C4-2B (cell line): ENCODE results near the gene VSIG4.
"Not testable (repeated sequence)": the region's sequence is repeated elsewhere in the genome, so short reads cannot be mapped to it uniquely, and the experiment has no call there.

Experiments
- H3K27ac ChIP-seq: fragments of 450-650 bp; 2 replicates; pipeline ENCODE4 v1.5.1; 2017
- ZFX ChIP-seq: fragments of 450-650 bp; IDR thresholded peaks from 2 replicates; pipeline ENCODE4 v1.6.1; 2017
- TF ChIP-seq, protein P1 (sequence below): fragments of 450-650 bp; conservative IDR thresholded peaks from 2 replicates; pipeline ENCODE4 v1.5.1; 2017; ENCODE audit warnings: mild to moderate bottlenecking

VSIG4 gene

DNA sequence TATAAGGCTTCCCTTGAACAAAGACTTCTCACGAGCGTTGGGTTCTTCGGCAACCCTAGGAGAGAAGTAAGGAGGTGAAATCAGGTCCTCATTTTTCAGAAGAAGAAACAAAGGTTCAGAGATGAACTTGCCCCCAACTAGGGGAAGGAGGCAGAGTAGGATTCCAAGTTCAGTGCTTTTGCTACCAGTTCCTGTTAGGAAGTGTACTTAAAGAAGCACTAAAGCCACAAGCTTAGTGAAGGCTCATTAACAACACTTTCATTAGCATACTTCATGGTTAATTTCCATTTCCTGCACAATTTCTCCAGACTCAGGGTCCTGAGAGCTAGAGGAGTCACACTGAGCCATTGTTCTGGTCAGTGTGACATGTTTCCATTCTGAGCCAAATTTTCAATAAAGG, 52.1 kb downstream of the VSIG4 start:
- no peak overlapping the region for H3K27ac ChIP-seq
- TF ChIP-seq, protein P1, sequence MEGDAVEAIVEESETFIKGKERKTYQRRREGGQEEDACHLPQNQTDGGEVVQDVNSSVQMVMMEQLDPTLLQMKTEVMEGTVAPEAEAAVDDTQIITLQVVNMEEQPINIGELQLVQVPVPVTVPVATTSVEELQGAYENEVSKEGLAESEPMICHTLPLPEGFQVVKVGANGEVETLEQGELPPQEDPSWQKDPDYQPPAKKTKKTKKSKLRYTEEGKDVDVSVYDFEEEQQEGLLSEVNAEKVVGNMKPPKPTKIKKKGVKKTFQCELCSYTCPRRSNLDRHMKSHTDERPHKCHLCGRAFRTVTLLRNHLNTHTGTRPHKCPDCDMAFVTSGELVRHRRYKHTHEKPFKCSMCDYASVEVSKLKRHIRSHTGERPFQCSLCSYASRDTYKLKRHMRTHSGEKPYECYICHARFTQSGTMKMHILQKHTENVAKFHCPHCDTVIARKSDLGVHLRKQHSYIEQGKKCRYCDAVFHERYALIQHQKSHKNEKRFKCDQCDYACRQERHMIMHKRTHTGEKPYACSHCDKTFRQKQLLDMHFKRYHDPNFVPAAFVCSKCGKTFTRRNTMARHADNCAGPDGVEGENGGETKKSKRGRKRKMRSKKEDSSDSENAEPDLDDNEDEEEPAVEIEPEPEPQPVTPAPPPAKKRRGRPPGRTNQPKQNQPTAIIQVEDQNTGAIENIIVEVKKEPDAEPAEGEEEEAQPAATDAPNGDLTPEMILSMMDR: no peak
- TF ChIP-seq ZFX: no peak

DNA sequence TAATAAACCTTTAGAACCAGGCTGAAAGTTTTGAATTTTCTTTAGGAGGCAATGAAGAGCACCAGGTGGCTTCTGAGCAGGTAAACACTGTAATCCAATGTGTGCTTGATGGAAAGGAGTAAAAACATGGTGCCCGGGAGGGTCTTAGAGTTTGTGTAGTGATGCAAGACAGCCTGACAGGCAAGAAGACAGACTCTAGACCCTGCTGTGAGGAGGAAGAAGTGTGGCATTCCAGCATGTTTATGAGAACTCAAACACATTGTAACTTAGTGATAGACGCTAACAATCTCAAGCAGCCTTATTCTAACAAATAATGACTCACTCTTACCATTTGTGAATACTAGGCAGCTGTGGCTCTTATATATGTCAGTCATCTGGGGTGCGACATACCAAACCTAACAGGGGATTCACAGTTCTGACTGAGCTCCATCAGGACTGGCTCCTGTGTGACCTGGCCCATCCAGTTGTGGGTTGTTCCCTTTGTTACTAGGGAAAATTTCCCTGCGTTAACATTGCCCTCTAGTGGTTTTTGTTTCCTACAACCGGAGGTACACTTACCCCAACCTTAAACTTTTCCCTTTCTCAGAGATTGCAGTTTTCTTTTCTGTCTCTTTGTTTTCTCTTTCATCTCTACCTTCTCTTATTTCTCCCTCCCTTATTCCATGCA, 53.8 kb downstream of the VSIG4 start:
- TF ChIP-seq, protein P1: peak; percentile 63
- no peak for TF ChIP-seq ZFX
- no peak overlapping the region for H3K27ac ChIP-seq

DNA sequence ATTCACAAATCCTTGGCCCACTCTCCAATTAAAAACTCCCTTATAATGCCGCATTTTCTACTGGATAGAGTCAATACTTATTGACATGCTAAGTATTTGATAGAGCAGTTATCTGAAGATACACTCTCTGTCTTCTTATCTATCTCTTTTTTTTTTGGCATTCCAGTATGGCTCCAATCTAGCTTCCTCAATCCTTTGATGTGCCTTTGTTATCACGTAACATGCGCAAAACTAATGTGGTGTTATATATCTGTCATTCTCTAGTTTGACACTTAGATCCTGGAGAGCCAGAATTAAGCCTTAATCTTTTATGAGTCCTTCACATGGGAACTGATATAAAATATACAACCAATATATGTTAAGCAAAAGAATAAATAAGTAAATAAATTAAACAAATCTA, 54.7 kb downstream of the VSIG4 start:
- no peak overlapping the region for H3K27ac ChIP-seq
- TF ChIP-seq, protein P1: no peak
- no peak for TF ChIP-seq ZFX

DNA sequence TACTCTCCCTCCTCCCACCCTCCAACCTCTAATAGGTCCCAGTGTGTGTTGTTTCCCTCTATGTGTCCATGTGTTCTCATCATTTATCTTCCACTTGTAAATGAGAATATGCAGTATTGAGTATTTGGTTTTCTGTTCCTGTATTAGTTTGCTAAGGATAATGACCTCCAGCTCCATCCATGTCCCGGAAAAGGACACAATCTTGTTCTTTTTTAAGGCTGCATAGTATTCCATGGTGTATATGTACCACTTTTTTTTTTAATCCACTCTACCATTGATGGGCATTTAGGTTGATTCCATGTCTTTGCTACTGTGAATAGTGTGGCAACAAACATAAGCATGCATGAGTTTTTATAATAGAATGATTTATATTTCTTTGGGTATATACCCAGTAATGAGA, 62.7 kb downstream of the VSIG4 start:
- not testable (repeated sequence) for H3K27ac ChIP-seq

DNA sequence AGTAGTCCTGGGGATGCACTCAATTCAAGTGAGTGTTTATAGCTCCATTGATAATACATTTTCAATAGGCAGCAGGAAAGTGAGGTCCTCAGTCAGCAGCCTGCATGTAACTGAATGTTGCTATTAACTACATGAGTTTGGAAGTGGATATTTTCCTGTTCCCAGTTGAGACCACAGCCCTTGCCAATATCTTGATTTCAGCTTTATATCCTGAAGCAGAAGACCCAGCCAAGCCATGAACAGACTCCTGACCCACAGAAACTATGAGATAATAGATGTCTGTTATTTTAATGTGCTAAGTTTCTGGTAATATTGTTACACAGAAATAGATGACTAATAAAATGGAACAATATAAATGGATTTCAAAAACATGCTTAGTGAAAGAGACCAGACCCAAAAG, 63.7 kb downstream of the VSIG4 start:
- no peak overlapping the region for H3K27ac ChIP-seq
- TF ChIP-seq, protein P1: no peak

DNA sequence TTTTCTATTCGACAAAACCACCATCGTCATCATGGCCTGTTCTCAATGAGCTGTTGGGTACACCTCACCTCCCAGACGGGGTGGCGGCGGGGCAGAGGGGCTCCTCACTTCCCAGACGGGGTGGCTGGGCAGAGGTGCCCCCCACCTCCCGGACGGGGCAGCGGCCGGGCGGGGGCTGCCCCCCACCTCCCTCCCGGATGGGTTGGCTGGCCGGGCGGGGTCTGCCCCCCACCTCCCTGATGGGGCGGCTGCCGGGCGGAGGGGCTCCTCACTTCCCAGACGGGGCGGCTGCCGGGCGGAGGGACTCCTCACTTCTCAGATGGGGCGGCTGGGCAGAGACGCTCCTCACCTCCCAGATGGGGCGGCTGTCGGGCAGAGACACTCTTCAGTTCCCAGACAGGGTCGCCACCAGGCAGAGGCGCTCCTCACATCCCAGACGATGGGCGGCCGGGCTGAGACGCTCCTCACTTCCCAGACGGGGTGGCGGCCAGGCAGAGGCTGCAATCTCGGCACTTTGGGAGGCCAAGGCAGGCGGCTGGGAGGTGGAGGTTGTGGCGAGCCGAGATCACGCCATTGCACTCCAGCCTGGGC, 64.6 kb downstream of the VSIG4 start:
- H3K27ac ChIP-seq: not testable (repeated sequence)
